Stimulated activated CD8-positive, alpha-beta memory T cell treated with anti-CD3 and anti-CD28 coated beads, Interleukin-4, amount 100 ng/mL, for 24 hours (primary cell): ENCODE data around the gene RGS5.

ENCODE experiments used
- DNase-seq: peaks from one replicate; pipeline ENCODE4 v3.0.0-alpha.2; 2020; ENCODE audit warnings: low read depth

RGS5 gene

GRCh38 chr1:163144418-163144817, 58.3 kb downstream of the RGS5 start:
- no peak for DNase-seq

GRCh38 chr1:163142152-163142551, 60.6 kb downstream of the RGS5 start:
- DNase-seq, result no peak

GRCh38 chr1:163141556-163141955, 61.2 kb downstream of the RGS5 start:
- DNase-seq, result no peak

GRCh38 chr1:163137556-163138265, 65.0 kb downstream of the RGS5 start:
- no peak for DNase-seq

- no peak for DNase-seq
Observed at GRCh38 chr1:163131981-163132380, 70.7 kb downstream of the RGS5 start.

- no peak for DNase-seq
Observed at GRCh38 chr1:163130225-163130856, 72.4 kb downstream of the RGS5 start.

GRCh38 chr1:163128282-163128681, 74.4 kb downstream of the RGS5 start:
- DNase-seq, result no peak

GRCh38 chr1:163124812-163125211, 77.9 kb downstream of the RGS5 start:
- no peak for DNase-seq

GRCh38 chr1:163120372-163120771, 82.3 kb downstream of the RGS5 start:
- DNase-seq, result no peak

GRCh38 chr1:163119707-163120106, 83.0 kb downstream of the RGS5 start:
- no peak for DNase-seq

GRCh38 chr1:163115887-163116286, 86.8 kb downstream of the RGS5 start:
- DNase-seq, result no peak

- DNase-seq, result no peak
Observed at GRCh38 chr1:163107655-163108054, 95.1 kb downstream of the RGS5 start.

GRCh38 chr1:163106364-163106987, 96.2 kb downstream of the RGS5 start:
- no peak for DNase-seq

- no peak for DNase-seq
Observed at GRCh38 chr1:163104385-163105099, 98.2 kb downstream of the RGS5 start.

GRCh38 chr1:163102590-163102989, 100.1 kb downstream of the RGS5 start:
- DNase-seq, result no peak

- DNase-seq, result no peak
Observed at GRCh38 chr1:163095213-163095612, 107.5 kb downstream of the RGS5 start.

- DNase-seq, result no peak
Observed at GRCh38 chr1:163094589-163094988, 108.1 kb downstream of the RGS5 start.

GRCh38 chr1:163094182-163094581, 108.5 kb downstream of the RGS5 start:
- no peak for DNase-seq

- no peak for DNase-seq
Observed at GRCh38 chr1:163093579-163093978, 109.1 kb downstream of the RGS5 start.

GRCh38 chr1:163093169-163093568, 109.5 kb downstream of the RGS5 start:
- no peak for DNase-seq
